ENCODE measurements around the gene RNF40.
A peak's percentile ranks its signal among the peaks of the same experiment; 100 is the strongest.

Gene RNF40

DNA sequence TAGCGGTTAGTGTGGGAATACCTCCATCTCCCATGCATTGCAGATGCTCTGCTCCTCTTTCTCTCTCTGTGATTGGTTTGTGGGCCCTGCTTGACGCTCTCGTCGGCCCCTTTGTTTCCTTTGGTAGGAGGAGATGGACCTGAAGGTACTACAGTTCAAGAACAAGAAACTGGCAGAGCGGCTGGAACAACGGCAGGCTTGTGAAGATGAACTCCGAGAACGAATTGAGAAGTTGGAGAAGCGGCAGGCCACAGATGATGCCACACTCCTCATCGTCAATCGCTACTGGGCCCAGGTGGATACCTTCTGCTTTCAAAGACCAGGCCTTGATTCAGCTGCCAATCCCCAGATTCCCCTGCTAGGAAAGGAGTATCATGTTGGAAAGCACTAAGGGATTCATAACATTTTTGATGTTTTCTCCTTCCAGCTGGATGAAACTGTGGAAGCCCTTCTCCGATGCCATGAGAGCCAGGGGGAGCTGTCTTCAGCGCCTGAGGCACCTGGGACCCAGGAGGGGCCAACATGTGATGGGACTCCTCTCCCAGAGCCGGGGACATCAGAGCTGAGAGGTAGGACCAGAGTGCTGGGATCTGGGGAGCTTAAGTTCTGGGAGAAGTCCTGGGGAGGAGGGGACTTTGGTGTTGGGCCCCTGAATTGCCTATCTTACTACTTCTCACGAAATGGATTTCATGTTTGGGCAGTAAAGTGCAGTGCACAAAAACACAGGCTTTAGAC is 1.0 kb downstream of the RNF40 start:
- no peak for DNase-seq (ENCODE audit: low spot score)

DNA sequence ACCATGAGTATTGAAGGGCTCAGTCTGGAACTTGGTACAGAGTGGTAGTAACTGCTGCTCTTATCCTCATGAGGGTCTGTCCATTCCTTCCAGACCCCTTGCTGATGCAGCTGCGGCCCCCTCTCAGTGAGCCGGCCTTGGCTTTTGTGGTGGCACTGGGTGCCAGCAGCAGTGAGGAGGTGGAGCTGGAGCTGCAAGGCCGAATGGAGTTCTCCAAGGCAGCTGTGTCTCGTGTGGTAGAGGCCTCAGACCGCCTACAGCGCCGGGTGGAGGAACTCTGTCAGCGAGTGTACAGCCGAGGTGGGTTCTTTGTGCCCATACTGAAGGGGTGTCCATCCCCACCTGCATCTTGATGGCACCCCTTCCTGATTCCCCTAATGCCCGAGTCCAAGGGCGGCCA is 2.0 kb downstream of the RNF40 start:
- no peak for DNase-seq (ENCODE audit: low spot score)

DNA sequence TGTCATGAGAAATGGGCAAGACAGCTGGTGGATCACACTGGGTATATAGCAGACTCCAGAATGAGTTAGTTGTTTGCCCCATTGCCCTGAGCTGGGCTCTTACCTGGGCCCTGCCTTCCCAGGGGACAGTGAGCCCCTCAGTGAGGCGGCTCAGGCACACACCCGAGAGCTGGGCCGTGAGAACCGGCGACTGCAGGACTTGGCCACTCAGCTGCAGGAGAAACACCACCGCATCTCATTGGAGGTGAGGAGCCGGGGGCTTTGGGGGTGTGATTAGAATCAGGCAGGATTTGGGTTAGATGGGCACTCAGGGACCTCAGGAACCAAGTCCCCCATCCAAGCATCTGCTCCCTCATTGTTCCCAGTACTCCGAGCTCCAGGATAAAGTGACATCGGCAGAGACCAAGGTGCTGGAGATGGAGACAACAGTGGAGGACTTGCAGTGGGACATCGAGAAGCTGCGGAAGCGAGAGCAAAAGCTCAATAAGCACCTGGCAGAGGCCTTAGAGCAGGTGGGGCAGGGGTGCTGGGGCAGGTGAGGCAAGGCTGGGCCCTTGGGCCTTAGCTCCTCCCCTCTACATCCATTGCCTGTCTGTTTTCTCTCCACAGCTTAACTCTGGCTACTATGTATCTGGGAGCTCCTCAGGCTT is 2.8 kb downstream of the RNF40 start:
- DNase-seq (ENCODE audit: low spot score), result no peak

DNA sequence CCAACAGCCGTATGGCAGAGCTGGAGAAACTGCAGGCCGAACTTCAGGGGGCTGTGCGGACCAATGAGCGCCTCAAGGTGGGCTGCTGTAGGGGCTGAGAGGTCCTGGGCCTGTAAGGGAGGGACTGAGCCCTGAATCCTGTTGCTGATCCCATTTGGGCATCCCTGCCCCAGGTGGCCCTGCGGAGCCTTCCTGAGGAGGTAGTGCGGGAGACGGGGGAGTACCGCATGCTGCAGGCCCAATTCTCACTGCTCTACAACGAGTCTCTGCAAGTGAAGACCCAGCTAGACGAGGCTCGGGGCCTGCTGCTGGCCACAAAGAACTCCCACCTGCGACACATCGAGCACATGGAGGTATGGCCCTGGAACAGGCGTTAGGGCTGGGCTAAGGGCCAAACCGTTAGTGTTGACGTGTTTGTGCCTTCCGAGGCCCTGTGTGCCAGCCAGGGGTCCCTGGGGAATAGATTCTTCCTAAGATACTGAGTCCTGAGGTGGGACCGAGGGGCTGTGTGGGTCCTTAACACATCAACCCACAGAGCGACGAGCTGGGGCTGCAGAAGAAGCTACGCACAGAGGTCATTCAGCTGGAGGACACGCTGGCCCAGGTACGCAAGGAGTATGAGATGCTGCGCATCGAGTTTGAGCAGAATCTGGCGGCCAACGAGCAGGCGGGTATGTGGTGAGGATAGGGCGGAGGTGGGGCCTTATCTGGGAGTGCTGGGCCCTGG is 4.2 kb downstream of the RNF40 start:
- no peak for DNase-seq (ENCODE audit: low spot score)

DNA sequence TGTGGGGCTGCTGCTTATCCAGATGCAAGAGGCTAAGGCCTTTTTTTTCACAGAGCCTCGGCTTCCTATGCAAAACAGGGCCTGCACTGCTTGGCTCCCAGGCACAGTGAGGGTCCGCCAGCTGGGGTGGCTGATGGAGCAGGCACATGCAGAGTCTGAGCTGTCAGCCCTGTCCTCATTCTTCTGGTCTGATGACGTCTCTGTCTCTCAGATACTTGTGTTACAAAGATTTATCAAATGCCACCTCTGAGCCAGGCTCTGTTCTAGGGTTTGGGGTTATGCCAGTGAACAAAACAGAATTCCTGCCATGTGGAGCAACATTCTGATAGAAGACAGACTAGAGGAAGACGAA is 4.8 kb downstream of the RNF40 start:
- DNase-seq (ENCODE audit: low spot score), result no peak

DNA sequence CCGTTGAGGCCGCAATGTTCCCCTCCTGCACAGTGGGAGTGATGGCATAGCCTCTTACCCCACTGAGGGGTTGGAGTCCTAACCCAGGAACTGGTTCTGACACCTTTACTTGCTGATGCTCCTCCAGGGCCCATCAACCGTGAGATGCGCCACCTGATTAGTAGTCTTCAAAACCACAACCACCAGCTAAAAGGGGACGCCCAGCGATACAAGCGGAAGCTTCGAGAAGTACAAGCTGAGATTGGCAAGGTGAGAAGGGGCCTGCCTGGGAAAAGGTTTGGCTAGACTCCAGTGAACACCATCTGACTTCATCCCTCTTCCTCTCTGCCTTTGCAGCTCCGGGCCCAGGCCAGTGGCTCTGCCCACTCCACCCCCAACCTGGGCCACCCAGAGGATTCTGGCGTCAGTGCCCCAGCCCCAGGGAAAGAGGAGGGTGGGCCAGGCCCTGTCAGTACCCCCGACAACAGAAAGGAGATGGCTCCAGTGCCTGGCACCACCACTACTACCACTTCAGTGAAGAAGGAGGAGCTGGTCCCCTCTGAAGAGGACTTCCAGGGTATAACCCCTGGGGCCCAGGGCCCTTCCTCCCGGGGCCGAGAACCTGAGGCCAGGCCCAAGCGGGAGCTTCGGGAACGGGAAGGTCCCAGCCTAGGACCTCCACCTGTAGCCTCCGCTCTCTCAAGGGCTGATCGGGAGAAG is 5.8 kb downstream of the RNF40 start:
- DNase-seq (ENCODE audit: low spot score), result no peak

DNA sequence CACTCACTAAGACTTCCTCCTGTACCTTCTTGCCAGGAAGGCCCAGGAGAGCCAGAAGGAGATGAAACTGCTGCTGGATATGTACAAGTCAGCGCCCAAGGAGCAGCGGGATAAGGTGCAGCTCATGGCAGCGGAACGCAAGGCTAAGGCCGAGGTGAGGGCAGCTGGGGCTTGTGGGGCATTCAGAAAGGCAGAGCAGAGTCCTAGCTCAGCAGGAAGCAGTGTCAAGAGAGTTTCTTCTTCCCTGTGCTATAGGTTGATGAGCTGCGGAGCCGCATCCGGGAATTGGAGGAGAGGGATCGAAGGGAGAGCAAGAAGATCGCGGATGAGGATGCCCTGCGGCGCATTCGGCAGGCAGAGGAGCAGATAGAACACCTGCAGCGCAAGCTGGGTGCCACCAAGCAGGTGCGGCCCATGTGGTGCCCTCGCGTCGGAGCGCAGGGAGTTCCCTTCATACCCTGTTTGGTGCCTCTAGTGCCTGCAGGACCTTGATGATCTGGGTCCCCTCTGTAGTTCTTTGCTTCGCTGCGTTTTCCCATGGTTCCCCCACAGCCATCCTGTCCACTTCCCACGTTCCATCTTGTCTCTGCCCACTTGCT is 6.6 kb downstream of the RNF40 start:
- no peak for DNase-seq (ENCODE audit: low spot score)

DNA sequence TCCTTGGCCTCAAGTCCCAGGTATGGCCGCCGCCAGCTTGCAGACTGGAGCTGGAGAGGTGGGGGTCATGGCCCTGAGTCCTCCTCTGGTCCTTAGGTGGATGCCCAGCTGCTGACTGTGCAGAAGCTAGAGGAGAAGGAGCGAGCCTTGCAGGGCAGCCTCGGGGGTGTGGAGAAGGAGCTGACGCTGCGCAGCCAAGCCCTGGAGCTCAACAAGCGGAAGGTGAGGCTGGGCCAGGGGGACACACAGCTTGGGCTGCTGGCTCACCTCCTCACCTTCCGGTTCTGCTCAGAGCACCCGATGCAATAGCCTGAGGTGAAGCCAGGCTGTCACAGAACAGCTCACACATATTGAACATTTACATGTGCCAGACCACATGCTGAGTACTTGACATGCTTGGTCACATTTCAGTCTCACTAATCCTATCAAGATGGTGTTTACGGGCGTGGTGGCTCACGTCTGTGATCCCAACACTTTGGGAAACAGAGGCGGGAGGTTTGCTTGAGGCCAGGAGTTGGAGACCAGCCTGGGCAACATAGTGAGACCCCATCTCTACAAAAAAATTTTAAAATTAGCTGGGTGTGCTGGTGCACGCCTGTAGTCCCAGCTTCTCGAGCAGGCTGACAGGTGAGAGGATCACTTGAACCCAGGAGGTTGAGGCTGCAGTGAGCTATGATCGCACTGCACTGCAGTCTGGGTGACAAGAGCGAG is 7.4 kb downstream of the RNF40 start:
- no peak for DNase-seq (ENCODE audit: low spot score)

DNA sequence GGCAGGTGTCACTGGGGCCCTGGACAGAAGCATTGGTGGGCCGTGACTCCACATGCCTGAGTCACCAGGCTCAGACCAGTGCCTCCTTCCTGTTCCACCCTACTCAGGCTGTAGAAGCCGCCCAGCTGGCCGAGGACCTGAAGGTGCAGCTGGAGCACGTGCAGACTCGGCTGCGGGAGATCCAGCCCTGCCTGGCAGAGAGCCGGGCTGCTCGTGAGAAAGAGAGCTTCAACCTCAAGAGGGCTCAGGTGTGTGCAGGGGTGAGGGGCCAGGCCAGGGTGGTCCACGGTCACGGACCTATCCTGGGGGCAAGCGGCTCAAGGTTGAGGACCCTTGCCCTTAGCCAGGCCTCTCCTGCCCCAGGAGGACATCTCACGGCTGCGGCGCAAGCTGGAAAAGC is 9.6 kb downstream of the RNF40 start:
- DNase-seq (ENCODE audit: low spot score), result no peak

DNA sequence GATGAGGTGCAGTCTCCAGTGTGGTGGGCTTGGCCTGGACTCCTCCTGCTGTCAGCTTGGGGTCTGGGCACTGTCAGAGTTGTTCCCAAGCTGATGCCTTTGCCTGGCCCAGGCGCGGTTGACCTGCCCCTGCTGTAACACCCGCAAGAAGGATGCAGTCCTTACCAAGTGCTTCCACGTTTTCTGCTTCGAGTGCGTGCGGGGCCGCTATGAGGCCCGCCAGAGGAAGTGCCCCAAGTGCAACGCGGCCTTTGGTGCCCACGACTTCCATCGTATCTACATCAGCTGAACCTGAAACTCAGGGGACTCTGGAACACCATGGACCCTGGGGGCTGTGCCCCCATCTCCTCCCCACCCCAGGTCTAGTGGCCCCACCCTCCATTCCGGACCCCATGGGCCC is 11.7 kb downstream of the RNF40 start:
- DNase-seq (ENCODE audit: low spot score), result no peak

DNA sequence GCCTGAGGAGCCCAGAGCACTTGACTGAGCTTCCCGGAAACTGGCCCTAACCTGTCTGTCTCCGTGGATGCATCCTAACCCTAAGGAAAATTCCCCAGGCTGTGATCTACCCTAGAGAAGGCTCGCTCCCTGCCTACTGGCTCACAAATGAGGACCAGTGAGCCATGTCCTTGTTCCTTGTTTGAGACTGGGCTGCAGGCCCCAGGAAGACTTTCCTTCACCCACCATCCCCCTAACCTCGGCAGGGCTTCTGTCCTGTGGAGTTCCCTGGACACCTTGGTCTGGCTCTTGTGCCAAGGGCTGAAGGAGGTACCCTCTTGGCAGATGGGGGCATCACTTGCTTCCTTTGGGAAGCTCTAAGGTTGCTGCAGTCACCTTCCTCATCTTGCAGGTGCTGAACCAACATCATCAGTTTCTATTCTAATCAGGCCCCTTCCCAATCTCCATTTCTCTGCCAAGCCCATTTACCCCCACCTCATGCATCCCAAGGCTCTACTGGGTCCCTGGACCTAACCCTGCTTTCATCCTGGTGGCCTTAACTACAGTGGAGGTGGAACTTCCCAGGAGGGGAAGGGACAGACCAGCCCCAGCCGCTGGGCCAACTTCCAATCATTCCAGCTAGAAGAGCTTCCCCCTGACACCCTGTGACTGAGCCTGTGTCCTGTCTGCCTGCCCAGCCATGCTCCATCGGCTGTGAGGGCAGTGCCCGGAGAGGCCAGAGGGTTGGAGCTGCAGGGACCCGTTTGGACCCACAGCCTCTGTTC is 12.4 kb downstream of the RNF40 start:
- no peak for DNase-seq (ENCODE audit: low spot score)

DNA sequence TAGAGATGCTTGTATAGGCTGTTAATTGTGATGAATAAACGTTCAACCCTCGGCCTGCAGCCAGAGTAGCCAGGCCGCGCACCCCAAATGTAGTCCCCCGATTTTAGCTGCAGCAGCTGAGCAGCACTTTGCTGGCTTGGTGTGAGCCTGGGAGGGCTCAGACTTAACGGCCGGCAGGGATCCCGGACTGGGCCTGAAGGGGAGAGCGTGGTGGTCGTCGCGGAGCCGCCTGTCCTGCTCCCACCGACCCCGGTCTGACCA is 12.9 kb downstream of the RNF40 start:
- no peak for DNase-seq (ENCODE audit: low spot score)

DNA sequence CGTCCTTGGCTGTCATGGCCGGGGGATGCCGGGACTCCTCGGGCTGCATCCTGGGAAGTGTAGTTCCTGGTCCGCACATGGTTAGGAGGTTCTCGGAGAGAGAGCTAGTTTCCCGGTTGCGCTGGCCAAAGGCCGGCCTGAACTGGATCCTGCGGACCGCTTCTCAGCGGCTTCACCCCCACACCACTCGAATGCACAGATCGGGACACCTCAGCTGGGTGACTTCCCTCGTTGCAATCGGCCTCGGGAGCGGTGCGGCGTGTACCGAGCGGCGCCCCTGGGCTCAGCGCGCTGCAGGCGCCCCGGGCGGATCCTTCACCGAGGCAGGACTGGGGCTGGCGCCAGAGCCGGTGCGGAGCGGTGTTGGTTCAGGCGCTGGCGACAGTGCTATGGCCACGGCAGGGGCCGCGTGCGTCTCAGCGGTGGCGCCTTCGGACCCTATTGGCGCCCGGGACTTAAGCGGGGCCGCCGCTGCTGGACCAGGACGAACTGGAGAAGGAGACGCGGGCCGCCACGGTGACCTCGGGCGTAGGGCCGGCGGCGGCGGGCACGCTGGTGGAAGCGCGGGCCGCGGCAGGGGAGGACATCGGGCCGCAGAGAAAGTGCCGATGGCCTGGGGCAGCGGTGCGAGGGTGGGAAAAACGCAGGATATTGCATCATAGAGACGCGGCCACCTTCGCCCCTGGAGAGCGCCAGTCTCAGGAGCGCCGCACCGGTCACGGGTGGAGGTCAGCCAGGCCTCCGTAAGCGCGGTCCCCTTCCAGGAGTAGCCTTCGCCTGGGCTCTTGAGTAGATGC is 13.5 kb downstream of the RNF40 start:
- peak; percentile 94 for DNase-seq (ENCODE audit: low spot score)

DNA sequence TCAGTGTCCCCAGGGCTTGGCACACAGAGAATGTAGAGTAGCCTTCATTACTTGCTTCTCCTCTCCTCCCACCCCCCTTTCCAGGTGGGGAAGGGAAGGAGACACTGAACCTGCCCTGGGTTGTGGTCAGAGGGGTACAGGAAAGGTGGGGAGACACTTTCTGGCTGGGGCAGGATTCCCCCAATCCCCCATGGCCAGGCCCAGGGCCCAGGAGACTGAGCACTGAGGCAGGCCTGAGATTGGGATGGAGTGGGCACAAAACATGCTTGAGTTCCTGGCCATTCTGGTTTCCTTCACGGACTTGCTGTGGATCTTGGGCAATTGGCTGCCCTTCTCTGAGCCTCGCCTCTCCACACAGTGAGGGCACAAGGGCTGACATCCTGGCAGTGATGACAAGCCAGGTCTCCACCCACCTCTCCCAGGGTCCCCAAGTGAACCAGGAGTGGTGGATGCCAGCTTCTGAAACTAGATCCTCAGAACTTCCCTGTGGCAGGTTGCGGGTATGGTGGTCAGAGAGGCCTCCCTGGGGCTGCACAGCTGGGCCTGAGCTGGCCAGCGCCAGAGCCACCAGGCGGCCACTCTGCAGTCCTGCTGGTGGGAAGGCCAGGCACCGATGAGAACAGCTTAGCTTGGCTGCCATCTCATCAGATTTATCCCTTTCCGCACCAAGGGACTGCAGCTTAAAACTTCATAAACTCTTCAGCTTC is 15.6 kb downstream of the RNF40 start:
- no peak for DNase-seq (ENCODE audit: low spot score)

DNA sequence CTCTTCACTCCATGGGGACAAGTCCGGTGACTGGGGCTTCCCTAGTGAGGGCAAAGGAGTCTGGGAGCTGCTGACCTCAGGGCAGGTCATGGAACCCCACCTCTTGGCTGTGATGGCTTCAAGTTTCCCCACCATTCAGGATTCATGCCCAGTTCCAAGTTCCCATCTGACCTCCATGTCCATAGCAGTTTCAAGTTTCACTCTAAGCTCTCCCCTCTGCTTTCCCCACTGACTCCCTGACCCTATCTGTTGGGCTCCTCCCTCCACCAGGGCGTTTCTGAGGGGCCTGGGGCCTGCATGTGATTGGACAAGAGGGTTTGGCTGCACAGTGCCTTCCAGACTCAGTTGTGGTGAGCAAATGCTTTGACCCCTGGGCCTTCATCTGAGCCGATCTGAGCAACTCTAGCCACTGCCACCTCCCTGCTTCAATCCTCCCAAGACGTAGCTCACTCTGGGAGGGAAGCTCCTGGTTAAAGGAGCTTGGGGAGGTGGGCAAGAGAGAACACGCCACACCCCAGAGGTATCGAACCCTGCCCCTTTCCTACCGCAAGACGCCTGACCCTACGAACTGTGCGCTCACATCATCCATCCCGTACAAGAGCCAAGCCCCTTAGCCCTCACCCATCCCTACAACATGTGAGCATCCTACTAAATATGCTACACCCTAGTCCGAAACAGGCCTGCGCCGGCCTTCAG is 16.6 kb downstream of the RNF40 start:
- DNase-seq (ENCODE audit: low spot score), result no peak

DNA sequence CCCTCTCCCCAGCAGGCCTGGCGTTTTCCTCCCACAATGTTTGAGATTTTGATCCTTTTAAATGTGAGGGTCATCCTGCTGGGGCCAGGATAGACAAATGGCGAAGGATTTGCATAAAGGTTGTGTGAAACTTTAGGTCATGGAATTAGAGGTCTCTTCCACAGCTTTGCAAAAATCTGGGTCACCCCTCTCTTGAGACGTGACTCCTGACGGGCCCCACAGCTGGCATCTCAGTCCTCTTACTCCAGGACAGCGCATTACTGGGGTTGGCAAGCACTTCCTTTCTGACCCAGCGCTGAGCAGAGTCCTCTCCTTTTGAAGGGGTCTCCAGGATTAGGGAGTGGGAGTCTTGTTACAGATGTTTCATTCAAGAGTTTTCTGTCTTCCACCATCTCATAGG is 17.5 kb downstream of the RNF40 start:
- DNase-seq (ENCODE audit: low spot score), result no peak

DNA sequence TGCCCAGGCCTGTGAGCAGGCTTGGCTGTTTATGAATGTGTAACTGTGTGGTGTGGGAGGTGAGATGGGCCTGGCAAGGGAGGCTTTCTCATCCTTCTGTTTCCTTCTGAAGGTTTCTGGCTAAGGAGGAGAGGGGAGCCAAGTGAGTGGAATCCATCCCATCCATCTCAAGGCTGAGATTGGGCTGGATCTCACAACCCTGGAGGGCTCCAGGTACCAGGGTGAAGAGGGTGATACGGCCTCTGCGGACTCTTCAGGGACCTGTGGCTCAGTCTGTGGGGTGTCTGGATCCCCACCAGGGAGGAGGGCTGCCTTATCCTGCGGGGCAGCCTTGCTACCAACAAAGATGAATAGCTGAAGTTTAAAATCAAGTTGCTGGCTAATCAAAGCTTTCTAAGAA is 17.9 kb downstream of the RNF40 start:
- DNase-seq (ENCODE audit: low spot score), result no peak

DNA sequence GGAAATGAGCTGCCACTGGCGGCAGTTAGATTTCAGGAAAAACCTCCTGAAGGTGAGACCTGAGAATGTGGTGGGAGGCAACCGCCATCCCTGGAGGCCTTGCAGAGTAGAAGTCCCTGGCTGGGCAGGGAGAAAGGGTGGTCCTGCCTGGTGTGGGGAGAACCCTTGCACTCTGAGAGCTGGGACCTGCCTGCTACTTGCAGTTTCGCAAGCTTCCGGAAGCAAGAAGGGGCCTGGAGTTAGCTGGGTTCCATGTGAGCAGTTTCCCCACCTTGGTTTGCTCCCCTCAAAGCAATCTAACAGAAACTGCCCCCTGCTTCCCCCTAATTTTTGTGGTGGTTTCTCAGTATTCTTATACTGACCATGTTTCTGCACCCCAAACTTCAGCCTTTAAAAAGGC is 18.4 kb downstream of the RNF40 start:
- no peak for DNase-seq (ENCODE audit: low spot score)
